Activated CD8-positive, alpha-beta memory T cell treated with anti-CD3 and anti-CD28 coated beads, Interleukin-2, amount 50 U/mL, for 4 hours (primary cell): ENCODE results near the gene ITPR2.
"Not testable (repeated sequence)": the region's sequence is repeated elsewhere in the genome, so short reads cannot be mapped to it uniquely, and the experiment has no call there.

Source experiments
- DNase-seq: peaks from one replicate; pipeline ENCODE4 v3.0.0-alpha.2; 2020

Gene ITPR2

DNA sequence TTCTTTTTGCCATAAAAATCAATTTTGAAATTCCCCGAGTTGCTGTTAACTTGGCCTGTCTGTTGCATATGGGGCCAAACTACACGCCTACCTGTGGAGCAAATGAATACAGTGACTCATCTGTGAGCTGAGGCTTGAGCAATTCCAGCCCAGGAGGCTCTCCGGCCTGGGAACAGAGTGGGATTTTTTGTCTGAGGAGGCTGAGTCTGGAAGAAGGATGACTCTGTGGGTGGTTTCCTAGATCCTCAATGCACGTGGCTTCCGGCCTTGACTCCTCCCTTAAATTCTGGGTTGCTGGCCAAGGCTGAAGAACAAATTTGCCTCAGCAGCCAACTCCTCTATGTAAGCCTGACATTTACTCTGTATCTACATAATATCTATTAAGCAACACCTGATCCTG lies 513.5 kb downstream of the ITPR2 start:
- DNase-seq: no peak

DNA sequence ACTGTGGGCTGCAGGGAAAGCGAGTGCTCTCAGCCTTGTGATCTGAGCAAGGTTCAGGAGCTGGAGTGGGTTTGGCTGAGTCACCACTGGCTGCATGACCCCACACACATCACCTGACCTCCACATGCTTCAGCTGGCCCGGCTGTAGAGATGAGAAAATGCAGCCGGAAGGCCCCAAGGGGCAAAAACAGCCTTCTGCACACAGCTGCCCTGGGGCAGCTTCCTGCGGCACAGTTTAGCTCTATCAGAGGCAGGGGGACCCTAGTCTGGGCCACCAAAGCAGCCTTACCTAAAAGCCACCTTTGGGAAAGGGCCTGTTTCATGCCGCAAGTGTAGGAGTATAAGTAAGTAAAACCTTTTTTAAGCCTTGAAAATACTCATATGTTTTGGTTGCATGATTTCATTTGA lies 514.3 kb downstream of the ITPR2 start:
- no peak for DNase-seq

DNA sequence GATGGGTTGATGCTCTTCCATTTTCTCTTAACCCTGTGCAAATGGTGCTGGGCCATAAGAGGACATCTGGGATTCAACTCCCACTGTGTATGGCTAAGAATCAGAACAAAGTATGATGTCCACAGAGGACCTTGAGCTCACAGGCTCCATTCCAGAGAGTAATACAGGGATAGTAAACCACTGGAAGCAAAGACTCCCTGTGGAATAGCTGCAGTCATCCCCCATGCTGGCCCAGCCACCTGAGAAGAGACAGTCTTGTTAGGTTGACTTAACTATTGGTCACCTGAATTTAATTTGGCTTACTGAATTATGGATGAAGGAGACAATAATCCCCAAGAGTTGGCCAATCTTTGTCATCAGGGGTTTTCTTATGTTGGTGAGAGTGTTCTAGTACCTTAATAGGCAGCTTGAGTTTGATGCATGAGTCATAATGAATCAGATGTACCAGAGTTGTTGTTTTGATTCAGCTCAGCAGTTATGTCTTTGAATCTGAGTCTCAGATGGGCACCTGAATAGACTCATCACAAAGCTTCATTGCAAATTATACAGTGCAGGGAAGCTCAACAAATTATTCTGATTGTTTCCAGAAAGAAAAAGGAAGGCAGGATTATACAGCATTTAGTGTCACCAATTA lies 514.9 kb downstream of the ITPR2 start:
- DNase-seq: no peak

DNA sequence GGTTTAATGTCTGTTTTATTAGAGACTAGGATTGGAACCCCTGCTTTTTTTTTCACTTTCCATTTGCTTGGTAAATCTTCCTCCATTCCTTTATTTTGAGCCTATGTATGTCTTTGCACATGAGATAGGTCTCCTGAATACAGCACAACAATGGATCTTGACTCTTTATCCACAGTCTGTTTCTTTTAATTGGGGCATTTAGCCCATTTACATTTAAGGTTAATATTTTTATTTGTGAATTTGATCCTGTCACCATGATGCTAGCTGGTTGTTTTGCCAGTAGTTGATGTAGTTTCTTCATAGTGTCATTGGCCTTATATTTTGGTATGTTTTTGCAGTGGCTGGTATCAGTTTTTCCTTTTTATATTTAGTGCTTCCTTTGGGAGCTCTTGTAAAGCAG lies 518.9 kb downstream of the ITPR2 start:
- DNase-seq: not testable (repeated sequence)

DNA sequence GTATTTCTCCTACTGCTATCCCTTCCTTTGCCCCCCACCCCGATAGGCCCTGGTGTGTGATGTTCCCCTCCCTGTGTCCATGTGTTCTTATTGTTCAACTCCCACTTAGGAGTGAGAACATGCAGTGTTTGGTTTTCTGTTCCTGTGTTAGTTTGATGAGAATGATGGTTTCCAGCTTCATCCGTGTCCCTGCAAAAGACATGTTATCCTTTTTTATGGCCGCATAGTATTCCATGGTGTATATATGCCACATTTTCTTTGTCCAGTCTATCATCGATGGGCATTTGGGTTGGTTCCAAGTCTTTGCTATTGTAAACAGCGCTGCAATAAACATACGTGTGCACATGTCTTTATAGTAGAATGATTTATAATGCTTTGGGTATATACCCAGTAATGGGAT lies 522.5 kb downstream of the ITPR2 start:
- DNase-seq: not testable (repeated sequence)

DNA sequence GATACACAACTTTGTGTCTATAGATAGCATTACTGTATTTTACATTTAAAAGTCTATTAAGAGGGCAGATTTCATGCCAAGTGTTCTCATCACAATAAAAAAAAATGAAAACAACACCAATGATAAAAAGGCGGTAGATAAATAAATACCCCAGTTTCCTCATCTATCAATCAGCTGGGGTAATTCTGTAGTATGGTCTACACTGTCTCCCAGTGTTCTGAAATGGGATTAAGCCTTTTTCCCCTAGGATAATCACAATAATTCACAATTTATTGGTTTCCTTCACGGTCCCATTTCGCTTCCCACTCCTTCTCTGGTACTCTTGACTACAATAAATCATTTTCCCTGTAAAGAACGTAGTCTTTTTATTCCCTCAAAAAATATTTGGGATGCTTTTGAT lies 523.4 kb downstream of the ITPR2 start:
- DNase-seq: no peak

DNA sequence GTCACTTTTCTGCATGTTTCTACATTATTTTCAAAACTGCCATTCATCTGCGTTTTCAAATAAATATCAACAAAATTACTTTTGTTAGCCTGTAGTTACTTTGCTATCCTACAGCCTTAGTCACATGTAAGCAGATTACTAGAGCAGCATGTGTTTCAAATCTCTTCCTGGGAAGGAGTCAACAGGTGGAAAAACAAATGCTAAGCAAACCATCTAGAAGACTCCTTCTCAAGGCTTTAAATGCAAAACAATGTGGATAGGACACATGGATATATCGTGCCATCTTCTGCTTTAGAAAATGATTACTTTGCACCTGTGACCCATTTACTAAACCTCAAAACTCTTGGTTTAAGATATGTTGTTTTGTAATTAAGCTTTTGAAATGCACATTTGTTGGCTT lies 528.7 kb downstream of the ITPR2 start:
- no peak for DNase-seq

DNA sequence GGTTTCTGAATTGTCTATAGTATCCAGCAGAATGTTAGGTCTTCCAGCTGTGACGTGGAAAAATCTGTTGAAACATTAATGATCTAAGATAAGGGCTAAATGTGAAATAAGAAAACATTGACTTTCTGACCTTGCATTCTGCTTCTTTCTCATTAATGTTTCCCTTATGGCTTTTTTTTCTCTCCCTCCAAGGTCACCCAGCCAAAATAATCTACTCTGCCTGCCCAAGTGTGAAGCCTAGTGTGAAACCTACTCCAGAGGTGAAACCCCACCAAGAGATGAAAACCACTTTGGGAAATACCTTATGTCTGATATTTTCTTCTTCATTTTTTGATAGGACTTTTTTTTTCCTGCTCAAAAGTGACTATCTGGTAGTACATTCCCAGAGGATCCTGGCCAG lies 529.6 kb downstream of the ITPR2 start:
- no peak for DNase-seq

DNA sequence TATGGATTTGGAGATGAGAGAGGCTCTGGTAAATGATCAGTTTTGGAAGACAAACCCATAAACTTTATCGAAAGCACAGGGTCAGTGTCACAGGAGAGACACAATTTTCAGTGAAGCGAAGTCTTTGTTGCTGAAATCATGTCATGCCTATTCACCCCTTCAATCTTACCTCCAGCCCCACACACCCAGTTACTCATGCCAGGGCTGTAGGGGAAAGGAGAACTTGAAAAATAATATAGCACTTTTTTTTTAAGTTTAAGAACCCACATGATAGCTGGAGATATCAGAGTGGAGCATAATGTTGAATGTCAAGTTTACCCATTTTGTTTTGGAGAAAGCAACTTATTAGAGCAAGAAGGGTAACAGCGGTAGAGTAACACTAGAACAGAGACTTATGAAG lies 530.2 kb downstream of the ITPR2 start:
- DNase-seq: no peak

DNA sequence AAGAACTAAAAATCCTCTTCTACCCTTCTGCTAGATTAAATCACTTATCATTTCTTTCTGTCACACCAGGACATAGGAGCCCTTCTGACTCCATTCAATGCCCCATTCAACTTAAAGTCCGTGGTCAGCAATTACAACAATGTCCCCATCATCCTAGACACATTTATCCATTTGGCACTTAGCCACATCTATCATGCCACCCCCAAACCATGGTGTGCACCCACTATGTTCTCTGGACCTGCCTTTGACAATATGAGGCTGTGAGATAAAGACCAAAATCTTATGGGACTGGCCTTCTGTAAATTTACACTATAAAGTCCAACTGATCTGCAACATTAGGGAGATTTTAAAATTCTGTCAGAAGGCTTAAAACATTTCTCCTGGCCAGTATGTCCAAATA lies 533.2 kb downstream of the ITPR2 start:
- DNase-seq: no peak

DNA sequence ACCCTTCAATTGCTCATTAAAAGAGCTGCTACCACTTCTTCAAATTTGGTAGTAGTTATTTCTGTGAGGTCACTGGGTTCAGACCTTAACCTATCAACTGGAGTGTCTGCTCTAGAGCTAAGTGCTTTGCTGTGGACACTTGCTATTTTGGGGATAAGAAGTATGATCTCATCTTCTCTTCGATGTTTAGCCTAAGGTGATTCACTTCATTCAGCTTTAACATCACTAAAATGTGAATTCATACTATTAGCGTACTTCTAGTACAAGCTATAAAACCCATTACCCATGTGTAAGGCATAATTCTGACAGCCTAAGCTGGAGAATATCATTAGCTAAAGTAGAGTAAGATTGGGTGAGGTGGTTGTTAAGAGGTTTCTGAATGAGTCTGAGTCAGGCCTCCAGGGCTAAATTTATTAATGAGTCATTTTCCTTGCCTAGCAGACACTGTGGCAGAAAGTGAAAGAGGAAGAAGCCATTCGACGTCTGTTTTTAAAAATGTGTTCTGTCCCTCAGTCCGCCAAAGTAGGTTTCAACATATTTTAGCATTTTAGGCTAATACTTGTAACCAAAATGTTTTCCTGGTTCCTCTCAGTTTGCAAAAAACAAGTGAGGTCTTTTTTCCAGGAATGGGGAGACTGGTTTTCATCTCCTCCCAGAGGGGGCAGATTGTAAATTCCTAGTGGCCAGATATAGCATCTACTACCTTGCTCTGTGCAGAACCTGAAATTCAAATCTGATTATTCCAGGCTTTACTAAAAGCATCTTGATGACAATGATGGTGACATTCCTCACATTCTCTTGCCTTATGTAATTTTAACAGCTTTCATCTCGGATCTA lies 534.0 kb downstream of the ITPR2 start:
- no peak for DNase-seq

DNA sequence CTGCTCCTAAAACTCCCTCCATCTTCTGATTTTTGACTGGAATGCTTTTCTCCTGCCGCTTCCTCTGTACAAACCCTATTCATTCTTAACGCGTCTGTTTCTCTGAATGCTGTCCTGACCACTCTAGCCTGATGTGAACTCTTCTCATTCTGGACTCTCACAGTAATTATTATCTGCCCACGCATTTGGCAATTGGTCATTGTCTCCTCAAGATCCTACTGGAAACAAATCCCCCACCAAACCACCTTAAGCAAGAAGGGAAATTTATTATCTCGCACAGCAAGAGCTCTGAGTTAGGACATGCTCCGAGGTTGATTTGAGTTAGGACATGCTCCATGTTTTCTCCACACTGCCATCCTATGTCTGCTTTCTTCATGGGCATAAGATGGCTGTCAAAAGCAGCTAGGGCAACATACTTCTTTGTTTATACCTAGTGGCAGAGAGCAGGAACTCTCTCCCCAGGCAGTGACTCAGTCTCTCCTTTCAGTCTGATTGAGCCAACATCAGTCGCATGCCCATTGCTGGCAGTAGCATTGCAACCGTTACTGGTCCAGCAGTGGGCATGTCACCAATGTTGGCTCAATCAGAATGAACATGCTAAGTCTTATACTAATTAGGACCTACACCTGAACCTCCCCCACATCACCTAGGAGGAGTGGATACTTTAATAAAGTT lies 535.5 kb downstream of the ITPR2 start:
- DNase-seq: no peak

DNA sequence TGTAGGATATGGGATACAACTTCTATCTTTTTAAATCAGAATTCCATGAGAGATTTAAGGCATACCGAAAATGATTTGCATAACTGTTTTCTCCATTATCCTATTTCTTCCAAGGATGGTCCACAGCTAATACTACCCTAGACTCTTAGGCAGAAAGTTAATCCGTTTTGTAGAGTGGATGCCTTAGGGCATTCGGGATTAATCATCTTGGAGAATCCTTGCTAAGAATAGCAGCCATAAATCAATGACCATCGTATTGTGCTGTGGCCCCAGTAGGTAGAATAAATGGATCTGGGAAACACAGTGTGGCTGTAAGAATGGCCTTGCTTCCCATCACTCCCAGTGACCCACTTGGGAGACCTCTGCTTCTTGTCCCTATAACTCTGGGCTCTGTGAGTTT lies 538.0 kb downstream of the ITPR2 start:
- no peak for DNase-seq

DNA sequence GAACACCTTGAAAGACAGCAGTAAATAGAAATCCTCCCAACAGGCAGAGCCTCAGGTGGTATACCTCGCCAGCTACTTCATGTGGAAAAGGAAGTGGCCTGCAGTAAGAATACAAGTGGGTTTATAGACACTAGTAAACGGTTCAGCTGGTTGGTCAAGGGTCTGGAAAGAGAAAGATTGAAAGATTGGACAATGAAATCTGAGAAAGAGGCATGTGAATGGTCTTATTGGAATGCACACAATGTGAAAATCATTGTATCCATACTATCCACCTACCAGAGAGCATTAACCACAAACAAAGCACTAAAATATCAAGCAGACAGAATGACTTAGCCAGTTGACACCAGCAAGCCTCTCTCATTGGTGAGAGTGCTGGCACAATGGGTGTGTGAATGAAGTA lies 539.4 kb downstream of the ITPR2 start:
- no peak for DNase-seq

DNA sequence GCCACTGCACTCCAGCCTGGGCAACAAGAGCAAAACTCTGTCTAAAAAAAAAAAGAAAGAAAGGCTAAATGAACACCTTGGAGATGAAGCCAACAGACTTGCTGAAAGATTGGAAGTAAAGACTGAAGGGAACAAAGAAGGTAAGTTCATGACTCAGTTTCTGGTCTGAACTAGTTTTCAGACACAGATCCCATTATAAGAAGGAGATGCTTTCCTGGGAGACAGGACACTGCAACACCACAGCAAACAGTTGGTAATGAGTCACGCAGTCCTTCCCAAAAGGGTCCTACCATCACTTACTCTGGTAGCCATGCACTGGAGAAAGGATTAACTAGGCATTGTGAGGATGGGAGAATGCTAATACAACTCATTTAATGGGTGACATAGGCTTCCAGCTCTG lies 540.4 kb downstream of the ITPR2 start:
- DNase-seq: no peak

DNA sequence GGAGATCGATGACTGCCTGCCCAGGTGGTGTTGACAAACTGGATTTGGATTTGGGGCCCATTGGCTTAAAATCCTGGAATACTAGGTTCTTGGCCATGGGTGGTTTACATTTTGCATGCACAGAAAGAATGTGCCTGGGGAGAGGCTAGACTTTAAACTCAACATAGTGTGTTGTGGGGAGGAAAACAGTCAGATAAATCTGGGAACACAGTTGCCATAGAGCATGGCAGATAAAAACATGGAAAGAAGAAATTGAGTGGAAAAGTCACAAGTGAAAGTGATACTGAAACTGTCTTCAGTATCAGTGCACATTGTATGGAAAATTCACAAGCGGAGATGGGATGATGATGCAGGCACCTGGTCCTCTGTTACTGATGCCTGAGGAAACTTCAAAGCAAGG lies 542.4 kb downstream of the ITPR2 start:
- no peak for DNase-seq

DNA sequence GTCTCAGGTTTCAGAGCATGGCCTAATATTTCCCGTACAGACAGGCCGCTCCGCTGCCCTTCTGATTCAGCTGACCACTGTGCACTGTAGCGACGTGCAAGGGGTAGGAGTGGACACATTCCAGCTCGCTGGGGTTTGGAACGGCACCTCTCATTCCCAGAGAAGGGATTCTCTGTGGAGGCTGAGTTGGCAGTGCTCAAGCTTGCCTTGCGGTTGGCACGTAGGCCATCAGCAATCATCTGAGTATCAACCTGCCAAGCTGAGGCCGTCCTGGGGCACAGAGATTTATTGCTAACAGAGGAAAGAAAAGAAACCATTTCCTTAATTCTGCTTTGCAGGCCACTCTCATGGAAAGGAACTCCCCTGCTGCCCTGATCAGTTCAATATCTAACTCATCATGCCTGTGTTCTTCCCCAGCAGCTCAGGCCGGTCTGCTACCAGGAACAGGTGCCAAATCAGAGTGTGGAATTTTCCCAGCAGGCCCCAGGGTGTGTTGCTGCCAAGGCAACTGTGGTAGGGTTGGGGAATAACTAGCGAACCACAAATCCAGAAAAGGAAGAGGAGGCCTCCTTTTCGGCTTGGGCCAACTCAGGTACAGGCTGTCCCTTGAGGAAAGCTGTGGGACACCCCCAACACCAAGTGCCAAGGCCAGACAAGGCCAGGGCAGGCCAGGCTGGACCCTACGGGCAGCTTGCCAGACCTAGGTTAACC lies 545.2 kb downstream of the ITPR2 start:
- no peak for DNase-seq
